Activated CD4-positive, alpha-beta memory T cell treated with anti-CD3 and anti-CD28 coated beads, Interleukin-2, amount 10 ng/mL, durations not matched to agents 7 days and 5 days (primary cell): ENCODE measurements around the gene DDAH1. TPM values are rescaled to one million over a fixed set of nuclear protein-coding genes. Genes with fewer than 3 reads are reported as not detected.

ENCODE experiments used
- CTCF ChIA-PET: fragments of 350-600 bp; sonication (Branson Sonifier 250); formaldehyde crosslinking; loops from one replicate; lab custom pipeline; 2021; ENCODE audit warnings: antibody characterized with exemption, inconsistent platforms; lab: Charles Lee
- POLR2A ChIA-PET: fragments of 350-600 bp; sonication (Branson Sonifier 250); formaldehyde crosslinking; loops from one replicate; lab custom pipeline; 2021; ENCODE audit warnings: antibody characterized with exemption; lab: Charles Lee
- DNase-seq: peaks from one replicate; pipeline ENCODE4 v3.0.0-alpha.2; 2020
- H3K27ac Mint-ChIP-seq: one replicate; pipeline ENCODE4 v1.8.0; 2021; ENCODE audit warnings: mild to moderate bottlenecking, mixed read lengths
- H3K27me3 Mint-ChIP-seq: one replicate; pipeline ENCODE4 v1.8.0; 2021; ENCODE audit warnings: mixed read lengths
- H3K36me3 Mint-ChIP-seq: one replicate; pipeline ENCODE4 v1.8.0; 2021; ENCODE audit warnings: low read depth, mixed read lengths
- H3K4me1 Mint-ChIP-seq: one replicate; pipeline ENCODE4 v1.8.0; 2021; ENCODE audit warnings: mixed read lengths
- H3K4me3 Mint-ChIP-seq: one replicate; pipeline ENCODE4 v1.8.0; 2021; ENCODE audit warnings: mild to moderate bottlenecking, mixed read lengths
- H3K9me3 Mint-ChIP-seq: one replicate; pipeline ENCODE4 v1.8.0; 2021; ENCODE audit warnings: mixed read lengths
- total RNA-seq, 2 experiments: library from RNA; stranded (reverse); gene quantifications; one replicate each; pipeline ENCODE4 v1.2.3, GENCODE V29; 2021

DDAH1 gene
- total RNA-seq, 2 experiments from 2014 or later = not detected

DNA sequence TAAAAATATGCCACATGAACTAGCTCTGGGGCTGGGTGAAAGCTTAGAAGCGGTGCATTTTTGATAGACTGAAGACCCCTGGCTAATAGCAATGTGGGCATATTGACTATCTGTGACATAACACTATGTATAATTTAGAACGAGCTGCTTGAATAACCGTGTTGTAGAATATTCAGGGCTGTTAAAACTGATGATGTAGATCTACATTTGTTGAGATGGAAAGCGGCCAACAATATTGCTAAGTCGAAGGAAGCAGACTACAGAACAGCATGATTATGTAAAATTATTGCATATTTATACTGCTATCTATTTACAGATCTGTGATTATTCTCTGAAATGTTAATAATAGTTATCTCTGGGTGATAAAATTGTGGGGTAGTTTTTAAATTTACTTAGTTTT lies 147.4 kb downstream of the DDAH1 start:
- peaks cover 62% of the 10 kb centered on the region for H3K27me3 Mint-ChIP-seq
- H3K4me3 Mint-ChIP-seq = no peak overlapping the region
- peaks cover 7% of the 10 kb centered on the region for H3K4me1 Mint-ChIP-seq
- POLR2A ChIA-PET = no interaction called here
- no peaks in the 10 kb centered on the region for H3K36me3 Mint-ChIP-seq
- CTCF ChIA-PET = no interaction called here
- no peak for DNase-seq
- no peaks in the 10 kb centered on the region for H3K9me3 Mint-ChIP-seq
- no peak overlapping the region for H3K27ac Mint-ChIP-seq

GRCh38 chr1:85316321-85316720 lies 148.6 kb downstream of the DDAH1 start:
- CTCF ChIA-PET = no interaction called here
- DNase-seq = no peak
- Mint-ChIP-seq H3K4me3 (no peak overlapping the region), H3K9me3 (no peaks in the 10 kb centered on the region), H3K4me1 (peaks cover 5% of the 10 kb centered on the region), H3K27ac (no peak overlapping the region), H3K36me3 (no peaks in the 10 kb centered on the region), H3K27me3 (peaks cover 68% of the 10 kb centered on the region)
- POLR2A ChIA-PET = no interaction called here

DNA sequence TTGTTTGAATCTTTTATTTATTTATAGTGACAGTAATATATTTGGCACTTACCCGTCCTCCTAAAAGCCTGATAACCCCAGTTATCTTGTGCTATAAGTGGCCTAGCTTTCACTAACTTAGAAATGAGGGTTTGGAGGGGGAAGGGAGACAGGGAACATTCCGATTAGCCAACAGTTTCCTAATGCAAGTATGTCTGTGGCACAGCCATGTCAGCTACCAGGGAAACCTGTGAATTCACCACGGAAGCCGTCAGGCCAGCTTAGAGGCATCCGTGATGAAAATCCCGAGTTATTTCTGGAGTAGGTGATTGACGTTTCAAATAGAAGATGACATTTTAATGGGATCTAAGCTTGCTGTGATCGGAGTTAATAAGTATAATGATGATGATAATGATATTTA lies 149.2 kb downstream of the DDAH1 start:
- H3K4me1 Mint-ChIP-seq = peaks cover 2% of the 10 kb centered on the region
- H3K9me3 Mint-ChIP-seq = no peaks in the 10 kb centered on the region
- CTCF ChIA-PET = no interaction called here
- no peak overlapping the region for H3K27ac Mint-ChIP-seq
- peaks cover 67% of the 10 kb centered on the region for H3K27me3 Mint-ChIP-seq
- H3K4me3 Mint-ChIP-seq = no peak overlapping the region
- POLR2A ChIA-PET = no interaction called here
- no peak for DNase-seq
- no peaks in the 10 kb centered on the region for H3K36me3 Mint-ChIP-seq

GRCh38 chr1:85314726-85315125 lies 150.2 kb downstream of the DDAH1 start:
- no peaks in the 10 kb centered on the region for H3K4me1 Mint-ChIP-seq
- no peak overlapping the region for H3K4me3 Mint-ChIP-seq
- CTCF ChIA-PET = interaction anchor here (0.7 kb wide), 1 partner anchor 421 kb away, joined by 3 read pairs; no protein-coding TSS in a partner anchor
- no peaks in the 10 kb centered on the region for H3K36me3 Mint-ChIP-seq
- no peak overlapping the region for H3K27ac Mint-ChIP-seq
- DNase-seq = no peak
- no peaks in the 10 kb centered on the region for H3K9me3 Mint-ChIP-seq
- POLR2A ChIA-PET = no interaction called here
- H3K27me3 Mint-ChIP-seq = peaks cover 68% of the 10 kb centered on the region

- Mint-ChIP-seq H3K27me3 (peaks cover 70% of the 10 kb centered on the region), H3K36me3 (no peaks in the 10 kb centered on the region), H3K9me3 (no peaks in the 10 kb centered on the region), H3K4me1 (no peaks in the 10 kb centered on the region), H3K27ac (no peak overlapping the region), H3K4me3 (no peak overlapping the region)
- CTCF ChIA-PET = no interaction called here
- POLR2A ChIA-PET = no interaction called here
- DNase-seq = no peak
Observed at GRCh38 chr1:85313888-85314696, 150.9 kb downstream of the DDAH1 start.

GRCh38 chr1:85311818-85312217 lies 153.1 kb downstream of the DDAH1 start:
- Mint-ChIP-seq H3K27me3 (peaks cover 65% of the 10 kb centered on the region), H3K36me3 (no peaks in the 10 kb centered on the region), H3K4me3 (no peak overlapping the region), H3K9me3 (no peaks in the 10 kb centered on the region), H3K4me1 (peaks cover 4% of the 10 kb centered on the region), H3K27ac (no peak overlapping the region)
- ChIA-PET CTCF (no interaction called here), POLR2A (no interaction called here)
- DNase-seq = no peak

- no peak for DNase-seq
- H3K27me3 Mint-ChIP-seq = peaks cover 71% of the 10 kb centered on the region
Observed at GRCh38 chr1:85308833-85309350, 156.1 kb downstream of the DDAH1 start.

GRCh38 chr1:85307987-85308832 lies 156.7 kb downstream of the DDAH1 start:
- no peak overlapping the region for H3K27ac Mint-ChIP-seq
- H3K27me3 Mint-ChIP-seq = peaks cover 72% of the 10 kb centered on the region
- H3K4me1 Mint-ChIP-seq = peaks cover 4% of the 10 kb centered on the region
- peak; percentile 53 for DNase-seq
- no peaks in the 10 kb centered on the region for H3K9me3 Mint-ChIP-seq
- H3K4me3 Mint-ChIP-seq = no peak overlapping the region
- ChIA-PET CTCF (interaction anchor here (0.7 to 2.1 kb wide), 8 partner anchors 10 to 710 kb away, joined by 3 to 7 read pairs (median 3); no protein-coding TSS in a partner anchor), POLR2A (interaction anchor here (1.0 to 1.1 kb wide), 2 partner anchors 10 to 31 kb away, joined by 3 to 4 read pairs; no protein-coding TSS in a partner anchor)
- H3K36me3 Mint-ChIP-seq = no peaks in the 10 kb centered on the region

More at GRCh38 chr1:85308833-85309350, 156.1 kb downstream of the DDAH1 start:
- Mint-ChIP-seq H3K36me3 (no peaks in the 10 kb centered on the region), H3K4me1 (peaks cover 4% of the 10 kb centered on the region), H3K27ac (no peak overlapping the region), H3K9me3 (no peaks in the 10 kb centered on the region), H3K4me3 (no peak overlapping the region)
- CTCF ChIA-PET = interaction anchor here (0.9 to 2.1 kb wide), 6 partner anchors 11 to 385 kb away, joined by 3 to 6 read pairs (median 3); no protein-coding TSS in a partner anchor
- POLR2A ChIA-PET = interaction anchor here (1.0 to 1.1 kb wide), 2 partner anchors 11 to 32 kb away, joined by 3 to 4 read pairs; no protein-coding TSS in a partner anchor

GRCh38 chr1:85306236-85306635 lies 158.7 kb downstream of the DDAH1 start:
- Mint-ChIP-seq H3K36me3 (no peaks in the 10 kb centered on the region), H3K27me3 (peaks cover 76% of the 10 kb centered on the region), H3K4me1 (peaks cover 4% of the 10 kb centered on the region), H3K27ac (no peak overlapping the region), H3K9me3 (no peaks in the 10 kb centered on the region), H3K4me3 (no peak overlapping the region)
- ChIA-PET CTCF (interaction anchor here (0.6 kb wide), 1 partner anchor 593 kb away, joined by 3 read pairs; no protein-coding TSS in a partner anchor), POLR2A (no interaction called here)
- DNase-seq = no peak

DNA sequence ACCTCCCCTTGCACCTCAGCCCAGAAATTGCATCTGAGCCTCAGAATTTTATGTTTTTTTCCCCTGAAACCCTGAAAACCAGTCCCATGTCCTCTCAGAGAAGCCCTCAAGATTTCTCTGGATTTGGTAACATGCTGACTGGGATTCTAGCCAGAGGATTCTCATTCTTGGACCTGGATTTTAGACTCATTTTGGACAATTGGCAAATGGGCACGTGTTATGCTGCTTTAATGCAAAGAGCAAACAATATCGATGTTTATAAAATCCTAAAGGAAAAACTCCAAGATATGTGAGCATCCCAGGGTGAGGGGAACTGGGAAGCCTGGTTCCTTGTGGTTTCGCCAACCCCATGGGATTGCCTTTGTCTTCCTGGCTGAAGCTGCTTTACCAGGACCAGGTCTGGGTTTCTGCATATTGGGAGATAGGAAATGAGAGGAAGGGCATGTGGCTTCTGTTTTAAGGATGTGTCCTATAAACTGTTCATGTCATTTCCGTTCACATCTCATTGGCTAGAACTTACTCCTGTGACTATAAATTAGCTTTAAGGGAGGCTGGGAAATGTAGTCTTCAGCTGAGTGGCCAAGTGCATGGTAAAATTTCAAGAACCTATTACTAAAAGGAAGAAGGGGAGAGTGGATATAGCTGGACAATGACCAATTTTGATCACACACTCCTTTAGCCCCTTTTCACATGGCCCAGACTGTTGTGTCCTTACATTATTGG lies 161.4 kb downstream of the DDAH1 start:
- H3K9me3 Mint-ChIP-seq = no peaks in the 10 kb centered on the region
- peaks cover 7% of the 10 kb centered on the region for H3K4me1 Mint-ChIP-seq
- no peaks in the 10 kb centered on the region for H3K36me3 Mint-ChIP-seq
- peaks cover 59% of the 10 kb centered on the region for H3K27me3 Mint-ChIP-seq
- no peak overlapping the region for H3K27ac Mint-ChIP-seq
- ChIA-PET CTCF (no interaction called here), POLR2A (no interaction called here)
- no peak for DNase-seq
- H3K4me3 Mint-ChIP-seq = no peak overlapping the region

DNA sequence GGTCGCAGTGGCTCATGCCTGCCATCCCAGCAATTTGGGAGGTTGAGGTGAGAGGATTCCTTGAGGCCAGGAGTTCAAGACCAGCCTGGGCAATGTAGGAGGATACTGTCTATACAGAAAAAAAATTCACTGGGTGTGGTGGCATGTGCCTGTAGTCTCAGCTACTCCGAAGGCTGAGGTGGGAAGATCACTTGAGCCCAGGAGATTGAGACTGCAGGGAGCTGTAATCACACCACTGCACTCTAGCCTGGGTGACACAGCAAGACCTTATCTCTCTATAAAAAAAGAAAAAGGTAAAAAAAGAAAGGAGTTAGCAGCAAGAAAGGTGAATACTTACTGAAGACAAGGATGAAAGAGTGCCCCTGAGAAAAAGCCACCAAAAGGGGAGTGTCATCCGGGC lies 164.8 kb downstream of the DDAH1 start:
- ChIA-PET CTCF (no interaction called here), POLR2A (no interaction called here)
- Mint-ChIP-seq H3K27me3 (peaks cover 53% of the 10 kb centered on the region), H3K4me1 (peaks cover 21% of the 10 kb centered on the region), H3K27ac (no peak overlapping the region), H3K9me3 (no peaks in the 10 kb centered on the region), H3K4me3 (no peak overlapping the region), H3K36me3 (no peaks in the 10 kb centered on the region)
- no peak for DNase-seq
